Naive thymus-derived CD4-positive, alpha-beta T cell (primary cell): ENCODE measurements around the gene DPP10. TPM values are rescaled to one million over a fixed set of nuclear protein-coding genes. Genes with fewer than 3 reads are reported as not detected.
"Not testable (repeated sequence)": the region's sequence is repeated elsewhere in the genome, so short reads cannot be mapped to it uniquely, and the experiment has no call there.

Source experiments
- ATAC-seq: fragments of 150-1000 bp; cut with Tn5 transposase; 2 replicates; pipeline ENCODE4 v1.10.0; 2021; ENCODE audit warnings: mild to moderate bottlenecking, moderate library complexity
- CTCF ChIA-PET: fragments of 350-600 bp; sonication (Branson Sonifier 250); formaldehyde crosslinking; loops from one replicate; lab custom pipeline; 2021; ENCODE audit warnings: antibody characterized with exemption; lab: Charles Lee
- POLR2A ChIA-PET: fragments of 350-600 bp; sonication (Branson Sonifier 250); formaldehyde crosslinking; loops from one replicate; lab custom pipeline; 2021; ENCODE audit warnings: antibody characterized with exemption, inconsistent platforms; lab: Charles Lee
- DNase-seq, 9 donors: peaks; one replicate each; pipeline versions ENCODE4 v3.0.0 to v3.0.0-alpha.2; 2020 to 2022; ENCODE audit warnings: mixed read lengths in 1 of 9
- H3K27ac ChIP-seq: one replicate; pipeline ENCODE4 v1.7.0; 2013; ENCODE audit warnings: mild to moderate bottlenecking, low read depth, low read length, moderate library complexity
- H3K27me3 ChIP-seq, 2 donors: one replicate each; pipeline ENCODE4 v1.7.0; 2013; ENCODE audit warnings: low read length in 2 of 2, mild to moderate bottlenecking in 2 of 2, moderate library complexity in 2 of 2; ENCODE audit not compliant: control insufficient read depth in 2 of 2, insufficient read depth in 2 of 2
- H3K36me3 ChIP-seq, 3 experiments: 1 replicate in 2 of 3; 2 replicates in 1 of 3; pipeline ENCODE4 v1.7.0; 2013; ENCODE audit warnings: low read length in 3 of 3, mild to moderate bottlenecking in 3 of 3, moderate library complexity in 1 of 3; ENCODE audit not compliant: insufficient read depth in 3 of 3, control insufficient read depth in 2 of 3
- H3K4me1 ChIP-seq, 2 donors: one replicate each; pipeline ENCODE4 v1.7.0; 2013; ENCODE audit warnings: low read length in 2 of 2, mild to moderate bottlenecking in 2 of 2, moderate library complexity in 1 of 2; ENCODE audit not compliant: control insufficient read depth in 2 of 2, insufficient read depth in 2 of 2
- H3K4me3 ChIP-seq: 2 replicates; pipeline ENCODE4 v1.7.0; 2013; ENCODE audit warnings: mild to moderate bottlenecking, low read length
- H3K9me3 ChIP-seq, 3 experiments: 1 replicate in 2 of 3; 2 replicates in 1 of 3; pipeline ENCODE4 v1.7.0; 2013; ENCODE audit warnings: low read length in 3 of 3; ENCODE audit not compliant: control insufficient read depth in 2 of 3
- H3K27ac Mint-ChIP-seq, 9 donors: one replicate each; pipeline ENCODE4 v1.8.0; 2020 to 2022; ENCODE audit warnings: mixed read lengths in 9 of 9, mild to moderate bottlenecking in 8 of 9, moderate library complexity in 5 of 9, inconsistent platforms in 2 of 9
- H3K27me3 Mint-ChIP-seq, 5 donors: one replicate each; pipeline ENCODE4 v1.8.0; 2021 to 2022; ENCODE audit warnings: mixed read lengths in 5 of 5, mild to moderate bottlenecking in 1 of 5
- H3K36me3 Mint-ChIP-seq, 5 donors: one replicate each; pipeline ENCODE4 v1.8.0; 2020 to 2022; ENCODE audit warnings: mixed read lengths in 5 of 5, mild to moderate bottlenecking in 3 of 5, inconsistent platforms in 1 of 5
- H3K4me1 Mint-ChIP-seq, 7 donors: one replicate each; pipeline ENCODE4 v1.8.0; 2020 to 2022; ENCODE audit warnings: mixed read lengths in 7 of 7, mild to moderate bottlenecking in 3 of 7, inconsistent platforms in 1 of 7
- H3K4me3 Mint-ChIP-seq, 10 donors: one replicate each; pipeline ENCODE4 v1.8.0; 2020 to 2022; ENCODE audit warnings: mild to moderate bottlenecking in 10 of 10, mixed read lengths in 10 of 10, moderate library complexity in 6 of 10, inconsistent platforms in 2 of 10
- H3K9me3 Mint-ChIP-seq, 11 donors: one replicate each; pipeline ENCODE4 v1.8.0; 2020 to 2022; ENCODE audit warnings: mixed read lengths in 11 of 11, mild to moderate bottlenecking in 4 of 11, inconsistent platforms in 1 of 11, moderate library complexity in 1 of 11
- intact Hi-C, 2 donors: fragments of 100-400 bp; cut with micrococcal nuclease; formaldehyde crosslinking; loops; one replicate each; pipeline ENCODE4 v1.15.1; 2023
- polyA plus RNA-seq, 2 donors: library from polyadenylated mRNA; unstranded; fragments of 300-500 nt; fragmentation: Illumina TruSeq; gene quantifications; one replicate each; pipeline ENCODE4 v1.2.3, GENCODE V29; 2021
- total RNA-seq, 6 experiments: library from RNA in 5 of 6; stranded (reverse) in 5 of 6; gene quantifications; 1 replicate in 5 of 6; 2 replicates in 1 of 6; pipeline ENCODE4 v1.2.3 and lab custom pipeline; 2021 to 2026

Gene DPP10
- total and polyA plus RNA-seq, 7 experiments from 2014 or later = not detected

DNA sequence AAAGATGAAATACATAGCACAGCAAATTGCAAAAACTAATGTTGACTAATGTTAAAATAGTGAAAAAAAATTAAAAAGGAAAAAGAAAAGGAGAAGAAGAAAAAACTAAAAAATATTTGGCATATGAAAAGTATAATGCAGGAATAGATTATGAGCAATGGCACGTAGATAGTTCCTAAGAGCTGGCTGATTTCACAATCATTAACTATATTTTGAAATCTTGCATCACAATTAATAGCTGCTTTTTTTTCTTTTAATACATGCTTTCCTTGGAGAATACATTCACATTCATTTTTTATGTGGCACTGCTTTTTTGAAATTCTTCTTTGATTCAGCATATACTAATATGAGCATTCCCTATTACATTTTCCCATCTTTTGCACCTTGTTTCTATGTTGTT is 299.8 kb downstream of the DPP10 start:
- Mint-ChIP-seq H3K36me3 (no peaks in the 10 kb centered on the region), H3K9me3 (peaks cover 0 to 7% (median 2%) of the 10 kb centered on the region in 11 donors), H3K27ac (no peak overlapping the region), H3K27me3 (no peaks in the 10 kb centered on the region), H3K4me3 (no peak overlapping the region), H3K4me1 (no peaks in the 10 kb centered on the region)
- Histone ChIP-seq H3K4me3 (no peak overlapping the region), H3K36me3 (no peaks in the 10 kb centered on the region), H3K27me3 (no peaks in the 10 kb centered on the region), H3K4me1 (no peaks in the 10 kb centered on the region), H3K27ac (no peak overlapping the region), H3K9me3 (no peaks in the 10 kb centered on the region)
- intact Hi-C loops = no loop called here
- no peak for ATAC-seq
- DNase-seq = no peak
- ChIA-PET POLR2A (no interaction called here), CTCF (no interaction called here)

GRCh38 chr2:114745700-114746099 is 303.3 kb downstream of the DPP10 start:
- no peak overlapping the region for H3K27ac Mint-ChIP-seq
- Histone ChIP-seq H3K9me3 (no peaks in the 10 kb centered on the region), H3K36me3 (no peaks in the 10 kb centered on the region), H3K4me3 (no peak overlapping the region), H3K27me3 (no peaks in the 10 kb centered on the region), H3K27ac (no peak overlapping the region), H3K4me1 (no peaks in the 10 kb centered on the region)
- H3K27me3 Mint-ChIP-seq = no peaks in the 10 kb centered on the region
- peaks cover 0 to 7% (median under 1%) of the 10 kb centered on the region in 11 donors for H3K9me3 Mint-ChIP-seq
- ATAC-seq (no peak), DNase-seq (no peak)
- H3K36me3 Mint-ChIP-seq = no peaks in the 10 kb centered on the region
- intact Hi-C loops = no loop called here
- ChIA-PET CTCF (no interaction called here), POLR2A (no interaction called here)
- H3K4me1 Mint-ChIP-seq = no peaks in the 10 kb centered on the region
- H3K4me3 Mint-ChIP-seq = no peak overlapping the region

- H3K9me3 Mint-ChIP-seq, H3K27me3 Mint-ChIP-seq, H3K27ac Mint-ChIP-seq, H3K9me3 ChIP-seq, H3K36me3 Mint-ChIP-seq, H3K4me1 Mint-ChIP-seq, H3K4me3 ChIP-seq, H3K27me3 ChIP-seq, H3K4me3 Mint-ChIP-seq, POLR2A ChIA-PET, ATAC-seq, H3K27ac ChIP-seq, CTCF ChIA-PET, H3K4me1 ChIP-seq, intact Hi-C loops, H3K36me3 ChIP-seq, DNase-seq: not testable (repeated sequence)
Measured at GRCh38 chr2:114748175-114748574, 305.7 kb downstream of the DPP10 start.

GRCh38 chr2:114752425-114752824 is 310.0 kb downstream of the DPP10 start:
- Mint-ChIP-seq H3K4me3 (no peak overlapping the region), H3K4me1 (no peaks in the 10 kb centered on the region), H3K9me3 (peaks cover 0 to 9% (median 0%) of the 10 kb centered on the region in 11 donors), H3K27ac (no peak overlapping the region), H3K27me3 (peaks cover 0 to 7% (median 0%) of the 10 kb centered on the region in 5 donors), H3K36me3 (no peaks in the 10 kb centered on the region)
- DNase-seq (no peak), ATAC-seq (no peak)
- Histone ChIP-seq H3K27me3 (no peaks in the 10 kb centered on the region), H3K4me1 (no peaks in the 10 kb centered on the region), H3K4me3 (no peak overlapping the region), H3K36me3 (no peaks in the 10 kb centered on the region), H3K9me3 (no peaks in the 10 kb centered on the region), H3K27ac (no peak overlapping the region)
- ChIA-PET CTCF (no interaction called here), POLR2A (no interaction called here)
- intact Hi-C loops = no loop called here

- DNase-seq = no peak
- Histone ChIP-seq H3K27me3 (no peaks in the 10 kb centered on the region), H3K4me1 (no peaks in the 10 kb centered on the region), H3K9me3 (no peaks in the 10 kb centered on the region), H3K27ac (no peak overlapping the region), H3K4me3 (no peak overlapping the region), H3K36me3 (no peaks in the 10 kb centered on the region)
- Mint-ChIP-seq H3K4me3 (no peak overlapping the region), H3K9me3 (peaks cover 0 to 9% (median 0%) of the 10 kb centered on the region in 11 donors), H3K36me3 (no peaks in the 10 kb centered on the region), H3K27me3 (peaks cover 0 to 7% (median 0%) of the 10 kb centered on the region in 5 donors), H3K27ac (no peak overlapping the region), H3K4me1 (no peaks in the 10 kb centered on the region)
- intact Hi-C loops = no loop called here
- CTCF ChIA-PET = no interaction called here
- POLR2A ChIA-PET = no interaction called here
- no peak for ATAC-seq
Measured at GRCh38 chr2:114753145-114753544, 310.7 kb downstream of the DPP10 start.

DNA sequence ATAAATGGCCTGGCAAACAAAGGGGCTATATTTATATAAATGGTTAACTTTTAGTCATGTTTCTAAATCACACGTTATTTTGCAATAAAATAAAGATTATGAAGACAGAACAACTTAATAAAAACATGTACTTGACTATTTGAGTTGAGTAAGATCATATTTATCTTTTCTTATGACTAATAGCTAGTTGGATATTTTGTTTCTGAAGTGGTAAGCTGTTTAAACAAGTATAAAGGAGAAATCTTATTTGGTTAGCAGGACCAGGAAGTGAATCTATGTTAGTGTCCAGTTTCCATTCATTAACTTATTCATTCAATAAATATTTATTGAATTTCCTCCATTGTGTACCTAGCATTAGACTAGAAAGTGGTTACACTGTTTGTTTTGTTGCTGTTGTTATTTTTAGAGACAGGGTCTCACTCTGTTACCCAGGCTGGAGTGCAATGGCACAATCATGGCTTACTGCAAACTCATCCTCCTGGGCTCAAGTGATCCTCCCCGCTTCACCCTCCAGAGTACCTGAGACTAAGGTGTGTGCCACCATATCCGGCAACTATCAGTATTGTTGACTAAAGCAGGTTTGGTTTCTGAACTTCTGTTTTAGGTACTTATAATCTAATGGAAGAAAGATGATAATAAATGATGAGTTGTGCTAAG is 312.6 kb downstream of the DPP10 start:
- intact Hi-C loops = no loop called here
- Mint-ChIP-seq H3K4me1 (no peaks in the 10 kb centered on the region), H3K9me3 (peaks cover 0 to 5% (median 0%) of the 10 kb centered on the region in 11 donors), H3K27ac (no peak overlapping the region), H3K27me3 (peaks cover 0 to 10% (median 3%) of the 10 kb centered on the region in 5 donors), H3K4me3 (no peak overlapping the region), H3K36me3 (no peaks in the 10 kb centered on the region)
- H3K4me1 ChIP-seq = no peaks in the 10 kb centered on the region
- H3K27ac ChIP-seq = no peak overlapping the region
- H3K4me3 ChIP-seq = no peak overlapping the region
- ATAC-seq (no peak), DNase-seq (no peak)
- H3K36me3 ChIP-seq = no peaks in the 10 kb centered on the region
- ChIA-PET CTCF (no interaction called here), POLR2A (no interaction called here)
- H3K27me3 ChIP-seq = no peaks in the 10 kb centered on the region
- no peaks in the 10 kb centered on the region for H3K9me3 ChIP-seq

GRCh38 chr2:114762376-114762775 is 319.9 kb downstream of the DPP10 start:
- H3K4me1 Mint-ChIP-seq = no peaks in the 10 kb centered on the region
- DNase-seq (no peak), ATAC-seq (no peak)
- H3K4me3 Mint-ChIP-seq = no peak overlapping the region
- Histone ChIP-seq H3K4me3 (no peak overlapping the region), H3K9me3 (no peaks in the 10 kb centered on the region), H3K36me3 (no peaks in the 10 kb centered on the region), H3K27me3 (no peaks in the 10 kb centered on the region), H3K27ac (no peak overlapping the region), H3K4me1 (no peaks in the 10 kb centered on the region)
- peaks cover 0 to 9% (median 3%) of the 10 kb centered on the region in 5 donors for H3K27me3 Mint-ChIP-seq
- H3K36me3 Mint-ChIP-seq = no peaks in the 10 kb centered on the region
- POLR2A ChIA-PET = interaction anchor here (0.6 kb wide), 1 partner anchor 40 kb away, joined by 4 read pairs; no protein-coding TSS in a partner anchor
- H3K27ac Mint-ChIP-seq = no peak overlapping the region
- peaks cover 0 to 8% (median 0%) of the 10 kb centered on the region in 11 donors for H3K9me3 Mint-ChIP-seq
- CTCF ChIA-PET = no interaction called here
- intact Hi-C loops = no loop called here
